Lung (tissue), 12 donors: Measurements from ENCODE around the gene CYTH3. TPM values are rescaled to one million over a fixed set of nuclear protein-coding genes. Genes with fewer than 3 reads are reported as not detected.
A peak's percentile ranks its signal among the peaks of the same experiment; 100 is the strongest.

Experiments used
- ATAC-seq: fragments of 200-7000 bp; cut with Tn5 transposase; one replicate; pipeline ENCODE4 v1.9.1; 2020; ENCODE audit warnings: moderate number of reproducible peaks; ENCODE audit not compliant: insufficient read depth, low FRiP score
- DNase-seq, 3 donors: peaks; one replicate each; pipeline ENCODE4 v3.0.0-alpha.2; 2013 to 2017
- H3K27ac ChIP-seq, 2 donors: one replicate each; pipeline ENCODE4 v1.5.1; 2013; ENCODE audit warnings: mild to moderate bottlenecking in 2 of 2, moderate library complexity in 2 of 2, control low read depth in 1 of 2, inconsistent platforms in 1 of 2, low read depth in 1 of 2, low read length in 1 of 2
- H3K27me3 ChIP-seq, 3 donors: one replicate each; pipeline ENCODE4 v1.5.1; 2013; ENCODE audit warnings: low read length in 2 of 3; ENCODE audit not compliant: control insufficient read depth in 3 of 3, insufficient read depth in 3 of 3
- H3K36me3 ChIP-seq, 4 donors: one replicate each; pipeline ENCODE4 v1.5.1; 2013; ENCODE audit warnings: low read length in 4 of 4, mild to moderate bottlenecking in 1 of 4, moderate library complexity in 1 of 4; ENCODE audit not compliant: control insufficient read depth in 4 of 4, insufficient read depth in 4 of 4
- H3K4me1 ChIP-seq, 5 donors: one replicate each; pipeline ENCODE4 v1.5.1; 2013; ENCODE audit warnings: low read length in 5 of 5, mild to moderate bottlenecking in 2 of 5, moderate library complexity in 1 of 5; ENCODE audit not compliant: control insufficient read depth in 5 of 5, insufficient read depth in 5 of 5
- H3K4me3 ChIP-seq: one replicate; pipeline ENCODE4 v1.5.1; 2013; ENCODE audit warnings: mild to moderate bottlenecking, control low read depth, moderate library complexity
- H3K9ac ChIP-seq, 2 donors: one replicate each; pipeline ENCODE4 v1.5.1; 2013; ENCODE audit warnings: low read length in 2 of 2, control low read depth in 1 of 2; ENCODE audit not compliant: insufficient read depth in 1 of 2
- H3K9me3 ChIP-seq, 4 donors: one replicate each; pipeline ENCODE4 v1.5.1; 2013; ENCODE audit warnings: low read length in 3 of 4, mild to moderate bottlenecking in 1 of 4, moderate library complexity in 1 of 4; ENCODE audit not compliant: control insufficient read depth in 4 of 4, insufficient read depth in 3 of 4
- CTCF ChIP-seq: IDR thresholded peaks from 2 replicates; pipeline ENCODE4 v1.5.1; 2012; ENCODE audit warnings: mild to moderate bottlenecking; ENCODE audit errors: control extremely low read depth, extremely low read depth
- WGBS, 2 donors: extraction: QIAGEN DNeasy Blood & Tissue Kit; methylation state at CpG; one replicate each; pipeline ENCODE4 v1.1.7; 2013; 5-methylcytosine and 5-hydroxymethylcytosine counted together
- polyA plus RNA-seq, 2 donors: library from polyadenylated mRNA; stranded (reverse); fragments of 200-250 nt; gene quantifications; one replicate each; pipeline ENCODE4 v1.2.1, GENCODE V29; 2013
- total RNA-seq, 2 donors: library from RNA; depleted of rRNA in 1 of 2; stranded (reverse); fragments of >200 nt in 1 of 2; gene quantifications; one replicate each; pipeline ENCODE4 v1.2.1, GENCODE V29; 2014 to 2021
- donor health status: control.
- donor health status: control.
- donor health status: Bipolar disorder and iron deficiency.
- donor health status: healthy.
- donor health status: DM: yes; HTN: yes; CAD: no.

Gene CYTH3
- total and polyA plus RNA-seq, 4 donors, result 8.2 to 28.7 (median 15.5) TPM

GRCh38 chr7:6221340-6222319, 50.8 kb downstream of the CYTH3 start:
- no peaks in the 10 kb centered on the region for H3K9me3 ChIP-seq
- no peaks in the 10 kb centered on the region for H3K36me3 ChIP-seq
- H3K4me1 ChIP-seq, result peaks cover 0 to 33% (median 11%) of the 10 kb centered on the region in 5 donors
- DNase-seq (peak in 1 of 3 donors; percentile 30), ATAC-seq (peak; percentile 47)
- 43 to 68% methylated on average over 9 of the region's 9 CpGs for WGBS, 2 donors
- no peak overlapping the region for H3K9ac ChIP-seq
- TF ChIP-seq CTCF, result no peak
- no peak overlapping the region for H3K4me3 ChIP-seq
- H3K27ac ChIP-seq, result no peak overlapping the region
- no peaks in the 10 kb centered on the region for H3K27me3 ChIP-seq

GRCh38 chr7:6218329-6218728, 54.1 kb downstream of the CYTH3 start:
- WGBS, 2 donors, result 49 to 69% methylated on average over 3 of the region's 3 CpGs

GRCh38 chr7:6212008-6212407, 60.4 kb downstream of the CYTH3 start:
- Histone ChIP-seq H3K36me3 (no peaks in the 10 kb centered on the region), H3K4me1 (peaks cover 0 to 9% (median 0%) of the 10 kb centered on the region in 5 donors), H3K9me3 (no peaks in the 10 kb centered on the region), H3K27ac (no peak overlapping the region), H3K4me3 (no peak overlapping the region), H3K27me3 (no peaks in the 10 kb centered on the region), H3K9ac (no peak overlapping the region)
- ATAC-seq (no peak), DNase-seq (no peak)
- TF ChIP-seq CTCF, result no peak
- WGBS, 2 donors, result 96 to 99% methylated on average over 3 of the region's 3 CpGs

More at GRCh38 chr7:6218329-6218728, 54.1 kb downstream of the CYTH3 start:
- Histone ChIP-seq H3K9ac (no peak overlapping the region), H3K27me3 (no peaks in the 10 kb centered on the region), H3K27ac (no peak overlapping the region), H3K36me3 (no peaks in the 10 kb centered on the region), H3K4me3 (no peak overlapping the region), H3K4me1 (peaks cover 0 to 17% (median 4%) of the 10 kb centered on the region in 5 donors), H3K9me3 (no peaks in the 10 kb centered on the region)
- ATAC-seq (no peak), DNase-seq (no peak)
- no peak for TF ChIP-seq CTCF
